ENCODE data around the gene FAM168A.

Gene FAM168A

GRCh38 chr11:73520353-73521061, 77.4 kb downstream of the FAM168A start:
- DNase-seq (ENCODE audit: low read depth, low spot score): no peak

GRCh38 chr11:73519266-73519665, 78.6 kb downstream of the FAM168A start:
- no peak for DNase-seq (ENCODE audit: low read depth, low spot score)

GRCh38 chr11:73518195-73518594, 79.7 kb downstream of the FAM168A start:
- no peak for DNase-seq (ENCODE audit: low read depth, low spot score)

- DNase-seq (ENCODE audit: low read depth, low spot score): no peak
Observed at GRCh38 chr11:73516080-73516479, 81.8 kb downstream of the FAM168A start.

GRCh38 chr11:73513707-73514106, 84.2 kb downstream of the FAM168A start:
- DNase-seq (ENCODE audit: low read depth, low spot score): no peak

GRCh38 chr11:73510877-73511276, 87.0 kb downstream of the FAM168A start:
- no peak for DNase-seq (ENCODE audit: low read depth, low spot score)

- no peak for DNase-seq (ENCODE audit: low read depth, low spot score)
Observed at GRCh38 chr11:73510106-73510505, 87.8 kb downstream of the FAM168A start.

GRCh38 chr11:73509188-73509587, 88.7 kb downstream of the FAM168A start:
- DNase-seq (ENCODE audit: low read depth, low spot score): no peak

GRCh38 chr11:73508243-73509176, 89.4 kb downstream of the FAM168A start:
- DNase-seq (ENCODE audit: low read depth, low spot score): no peak

- DNase-seq (ENCODE audit: low read depth, low spot score): no peak
Observed at GRCh38 chr11:73507086-73507485, 90.8 kb downstream of the FAM168A start.

GRCh38 chr11:73506038-73506437, 91.9 kb downstream of the FAM168A start:
- DNase-seq (ENCODE audit: low read depth, low spot score): no peak

- DNase-seq (ENCODE audit: low read depth, low spot score): no peak
Observed at GRCh38 chr11:73498343-73498742, 99.6 kb downstream of the FAM168A start.

- no peak for DNase-seq (ENCODE audit: low read depth, low spot score)
Observed at GRCh38 chr11:73496134-73496533, 101.8 kb downstream of the FAM168A start.

- no peak for DNase-seq (ENCODE audit: low read depth, low spot score)
Observed at GRCh38 chr11:73495731-73496130, 102.2 kb downstream of the FAM168A start.

GRCh38 chr11:73493956-73494598, 103.8 kb downstream of the FAM168A start:
- peak; percentile 93 for DNase-seq (ENCODE audit: low read depth, low spot score)

- no peak for DNase-seq (ENCODE audit: low read depth, low spot score)
Observed at GRCh38 chr11:73481626-73482025, 116.3 kb downstream of the FAM168A start.

- DNase-seq (ENCODE audit: low read depth, low spot score): no peak
Observed at GRCh38 chr11:73480677-73481076, 117.2 kb downstream of the FAM168A start.

GRCh38 chr11:73478737-73479347, 119.1 kb downstream of the FAM168A start:
- peak; percentile 49 for DNase-seq (ENCODE audit: low read depth, low spot score)

GRCh38 chr11:73477518-73477917, 120.4 kb downstream of the FAM168A start:
- DNase-seq (ENCODE audit: low read depth, low spot score): no peak

- DNase-seq (ENCODE audit: low read depth, low spot score): no peak
Observed at GRCh38 chr11:73475549-73476095, 122.3 kb downstream of the FAM168A start.

GRCh38 chr11:73473252-73473651, 124.7 kb downstream of the FAM168A start:
- DNase-seq (ENCODE audit: low read depth, low spot score): no peak
